HG03520 (cell line): Measurements from ENCODE around the gene ZNF800.

Experiments used
- ATAC-seq: cut with Tn5 transposase; IDR thresholded peaks from one replicate; pipeline ENCODE4 v1.9.1; 2021; ENCODE audit warnings: mild to moderate bottlenecking, moderate library complexity; ENCODE audit not compliant: unreplicated experiment

The ZNF800 gene

GRCh38 chr7:127391591-127392181 is 822 bp downstream of the ZNF800 start:
- ATAC-seq, result peak; percentile 35

- no peak for ATAC-seq
Observed at GRCh38 chr7:127390817-127391590, 1.5 kb downstream of the ZNF800 start.

DNA sequence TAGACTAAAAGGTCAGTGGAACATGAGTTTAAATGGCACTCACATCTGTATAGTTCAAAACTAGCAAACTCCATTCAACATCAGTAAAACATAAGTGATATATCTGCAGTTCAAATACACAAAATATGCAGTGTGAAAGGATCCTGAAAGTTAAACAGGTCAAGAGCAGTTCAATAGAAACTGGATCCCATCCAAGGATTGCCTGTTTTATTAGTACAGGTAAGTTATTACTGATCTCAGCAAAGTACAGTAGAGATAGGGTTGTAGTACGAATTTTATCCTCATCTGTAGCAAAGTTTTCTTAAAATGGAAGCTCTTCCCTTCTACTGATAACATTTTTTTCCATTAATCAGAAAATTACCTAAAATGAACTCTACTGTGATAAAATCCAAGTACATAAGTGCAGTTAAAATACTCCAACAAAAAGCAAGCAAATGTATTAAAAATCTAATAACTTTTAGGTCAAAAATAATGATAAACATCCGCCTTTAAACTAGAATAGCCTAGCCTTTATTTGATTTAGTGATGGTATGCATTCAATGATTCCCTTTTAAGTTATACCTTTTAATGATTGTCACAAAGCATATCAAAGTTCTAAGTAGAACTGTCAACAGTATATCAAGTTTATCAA is 2.2 kb downstream of the ZNF800 start:
- ATAC-seq, result no peak

- ATAC-seq, result no peak
Observed at GRCh38 chr7:127389321-127389720, 3.2 kb downstream of the ZNF800 start.

GRCh38 chr7:127387974-127388373 is 4.5 kb downstream of the ZNF800 start:
- ATAC-seq, result no peak

GRCh38 chr7:127383123-127383835 is 9.2 kb downstream of the ZNF800 start:
- no peak for ATAC-seq

DNA sequence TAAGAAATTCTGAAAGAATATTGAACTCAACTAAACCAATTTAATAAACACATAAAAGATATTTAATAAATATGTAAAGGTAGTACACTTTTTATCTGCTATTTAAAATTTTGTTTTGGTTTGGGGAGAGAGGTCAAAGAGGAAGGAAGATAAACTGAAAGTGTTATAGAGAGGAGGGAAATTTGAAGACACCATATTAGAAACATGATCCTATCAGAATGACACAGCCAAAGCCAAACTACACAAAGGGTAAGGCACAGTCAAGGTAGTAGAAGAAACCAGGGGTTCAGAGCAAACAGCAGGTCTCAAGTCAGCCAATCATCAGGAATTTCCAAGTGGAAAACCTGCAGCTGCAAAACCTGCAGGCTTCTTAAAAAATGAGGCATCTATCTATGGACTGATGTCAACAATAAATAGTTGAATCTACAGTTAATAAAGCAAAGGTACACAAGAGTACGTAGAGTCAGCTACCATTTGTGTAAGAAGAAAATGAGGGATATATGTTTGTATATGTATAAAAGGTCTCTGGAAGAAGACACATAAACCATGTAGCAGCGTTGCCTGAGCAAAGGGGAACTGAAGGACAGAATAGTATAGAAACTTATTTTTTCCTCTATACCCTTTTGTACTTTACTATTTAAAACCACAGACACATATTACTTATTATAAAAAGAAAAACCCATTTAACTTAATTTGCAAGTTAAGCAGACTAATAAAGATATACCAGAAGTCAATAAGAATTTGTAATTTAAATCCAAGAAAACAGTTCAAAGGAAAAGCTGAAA is 10.0 kb downstream of the ZNF800 start:
- ATAC-seq, result no peak

DNA sequence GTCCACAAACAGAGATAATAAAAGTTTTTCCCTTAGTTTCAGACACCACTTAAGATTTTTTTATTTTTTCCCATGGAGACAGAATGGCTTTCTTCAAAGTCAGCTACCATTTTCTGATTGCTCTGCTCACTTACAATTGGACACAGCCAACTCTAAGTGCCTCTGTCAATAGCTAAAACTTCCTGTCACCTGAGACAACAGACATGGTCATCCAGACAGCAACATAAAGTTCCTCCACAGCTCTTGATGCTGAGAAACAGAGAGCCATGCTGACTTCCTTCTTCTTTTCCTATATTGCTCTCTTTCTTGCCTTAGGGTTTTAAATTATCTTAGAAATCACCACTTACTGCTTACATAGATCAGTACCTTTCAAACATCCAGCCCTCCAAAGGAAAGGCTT is 12.0 kb downstream of the ZNF800 start:
- ATAC-seq, result no peak

DNA sequence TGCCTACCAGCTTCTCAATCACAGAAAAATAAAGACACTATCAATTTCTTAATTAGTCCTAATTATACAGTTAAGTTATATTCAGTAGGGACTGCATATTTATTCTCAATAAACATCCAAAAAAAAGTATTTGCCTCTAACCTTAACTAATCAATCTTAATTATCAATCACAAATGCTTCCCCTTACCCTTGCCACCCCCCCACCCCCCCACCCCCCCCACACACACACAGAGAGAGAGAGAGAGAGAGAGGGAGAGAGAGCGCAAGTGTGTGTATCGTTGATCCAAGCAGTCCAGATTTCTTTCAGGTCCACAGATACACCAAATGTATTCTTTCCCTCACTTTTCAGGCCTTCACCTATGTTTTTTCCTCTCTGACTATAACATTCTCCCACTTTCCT is 12.9 kb downstream of the ZNF800 start:
- no peak for ATAC-seq

DNA sequence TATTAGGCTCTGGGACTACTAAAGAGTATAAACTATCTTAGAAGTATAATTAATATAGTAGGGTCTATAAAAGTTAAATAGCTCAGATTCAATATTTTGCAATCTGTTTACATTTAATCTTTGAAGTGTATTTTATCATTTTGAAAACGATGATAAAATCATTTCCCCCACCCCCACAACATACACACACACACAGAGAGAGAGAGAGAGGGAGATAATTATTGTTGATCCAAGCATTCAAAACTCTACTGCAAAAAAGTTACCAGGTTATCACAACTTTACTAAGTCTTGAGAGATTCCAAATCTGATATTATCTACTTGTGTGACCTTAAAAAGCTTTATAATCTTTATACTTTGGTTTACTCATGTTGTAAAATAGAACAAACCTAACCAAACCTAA is 14.0 kb downstream of the ZNF800 start:
- ATAC-seq, result no peak

DNA sequence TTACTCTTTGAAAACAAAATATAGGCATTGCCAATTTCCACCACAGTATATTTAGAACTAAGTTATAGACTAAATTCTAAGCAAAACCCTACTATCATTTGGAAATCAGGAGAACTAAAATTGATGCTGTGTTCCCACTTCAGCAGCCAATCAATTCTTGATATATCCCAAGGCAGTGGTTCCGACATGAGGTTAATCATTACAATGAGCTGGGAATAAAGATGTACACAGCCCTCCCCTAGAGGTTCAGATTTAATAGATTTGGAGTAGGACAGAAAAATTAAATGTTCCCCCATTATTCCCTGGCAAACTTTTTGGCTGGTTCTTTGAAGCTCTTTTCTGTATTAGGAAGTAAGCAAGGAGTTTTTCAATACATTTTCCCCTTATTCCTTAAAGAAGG is 15.1 kb downstream of the ZNF800 start:
- no peak for ATAC-seq

DNA sequence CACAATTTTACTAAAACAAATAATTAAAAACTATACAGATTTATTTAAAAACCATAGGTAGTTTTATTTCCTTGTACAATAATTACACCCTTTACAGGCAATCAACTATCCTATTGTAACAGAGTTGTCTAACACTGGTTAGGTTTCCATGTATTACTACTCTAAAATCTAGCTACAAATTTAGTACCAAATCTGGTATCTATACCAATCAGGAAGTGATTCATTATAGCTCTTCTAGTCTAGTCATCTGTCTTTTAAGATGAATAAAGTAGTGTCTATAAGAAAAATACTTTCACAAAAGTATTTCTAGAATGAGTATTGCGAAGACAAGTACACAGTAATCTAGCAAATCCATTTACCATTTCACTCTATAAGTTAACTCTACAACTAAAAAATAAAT is 16.9 kb downstream of the ZNF800 start:
- ATAC-seq, result no peak

GRCh38 chr7:127367679-127368078 is 24.8 kb downstream of the ZNF800 start:
- no peak for ATAC-seq

- ATAC-seq, result no peak
Observed at GRCh38 chr7:127366680-127367079, 25.8 kb downstream of the ZNF800 start.

DNA sequence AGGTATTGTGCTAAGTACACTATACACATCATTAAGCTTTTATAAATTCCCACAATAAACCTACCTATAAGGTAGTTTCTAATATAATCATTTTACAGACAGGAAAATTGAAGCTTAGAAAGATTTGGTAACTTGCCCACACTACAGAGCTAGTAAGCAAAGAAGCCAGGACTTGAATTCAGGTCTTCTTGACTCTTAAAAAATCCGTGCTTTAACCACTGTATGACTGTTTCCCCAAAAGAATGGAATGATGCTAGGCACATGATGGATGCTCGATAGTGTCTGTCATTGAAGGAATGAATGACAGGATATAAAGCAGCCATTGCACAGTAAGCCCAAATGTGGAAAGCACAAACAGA is 26.6 kb downstream of the ZNF800 start:
- ATAC-seq, result no peak

DNA sequence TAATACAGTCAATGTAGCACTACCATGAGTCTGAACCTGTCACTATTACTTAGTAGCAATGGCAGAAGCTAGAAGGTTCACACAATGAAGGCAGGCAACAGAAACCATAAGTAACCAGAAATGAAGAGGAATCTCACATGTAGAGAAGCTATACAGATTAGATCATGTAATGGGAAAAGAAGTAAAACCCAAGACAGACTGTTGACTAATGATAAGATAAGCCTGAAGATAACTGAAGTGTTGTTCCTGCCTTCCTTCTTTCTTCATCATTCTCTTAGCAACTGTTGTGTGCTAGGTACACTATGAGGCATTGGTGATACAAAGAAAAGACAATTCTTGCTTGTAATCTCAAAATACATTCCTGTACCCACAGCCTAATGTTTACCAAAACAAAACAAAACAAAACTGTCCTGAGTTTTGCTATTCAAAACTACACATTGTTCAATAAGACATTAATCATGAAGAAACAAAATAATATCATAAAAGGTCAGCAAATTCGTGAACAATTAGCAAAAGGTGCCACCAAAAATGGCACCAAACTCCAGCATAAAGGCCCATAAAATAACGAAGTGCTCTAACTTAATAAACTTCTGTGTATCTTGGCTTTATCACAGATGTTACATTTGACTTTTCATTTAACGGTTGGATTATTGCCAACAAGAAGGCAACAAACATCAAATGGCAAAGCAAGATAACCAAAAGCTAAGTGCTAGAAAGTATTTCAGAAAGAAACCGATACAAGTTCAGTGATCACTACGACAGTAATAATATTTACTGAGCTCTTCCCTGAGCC is 27.1 kb downstream of the ZNF800 start:
- no peak for ATAC-seq

DNA sequence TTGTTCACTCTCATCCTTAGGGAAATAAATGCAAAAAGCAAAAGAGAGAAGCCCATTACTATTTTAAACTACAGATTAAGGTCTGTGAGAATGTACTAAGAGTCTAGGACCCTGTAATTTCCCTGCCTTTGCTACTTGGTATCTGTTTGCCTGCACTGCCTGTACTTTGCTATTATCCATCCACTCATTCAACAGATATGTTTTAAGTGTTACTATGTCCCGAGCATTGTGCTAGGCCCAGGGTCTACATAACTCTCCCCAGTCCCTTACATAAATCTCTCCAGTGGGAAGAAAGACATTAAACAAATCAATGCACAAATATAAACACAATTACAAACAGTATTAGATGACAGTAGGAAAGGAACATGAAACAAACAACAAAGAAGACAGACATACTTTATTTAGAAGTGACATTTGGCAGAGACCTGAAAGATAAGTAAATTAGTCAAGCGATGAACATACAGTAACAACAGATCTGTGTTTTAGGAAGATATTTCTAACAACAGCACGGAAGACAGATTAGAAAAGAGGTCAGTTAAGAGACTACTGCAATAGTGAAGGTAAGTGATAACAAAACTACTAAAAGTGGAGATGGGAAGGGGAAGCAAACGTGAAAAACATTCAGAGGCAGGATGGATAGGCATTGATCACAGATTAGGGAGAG is 30.0 kb downstream of the ZNF800 start:
- no peak for ATAC-seq

GRCh38 chr7:127361736-127362135 is 30.8 kb downstream of the ZNF800 start:
- no peak for ATAC-seq

DNA sequence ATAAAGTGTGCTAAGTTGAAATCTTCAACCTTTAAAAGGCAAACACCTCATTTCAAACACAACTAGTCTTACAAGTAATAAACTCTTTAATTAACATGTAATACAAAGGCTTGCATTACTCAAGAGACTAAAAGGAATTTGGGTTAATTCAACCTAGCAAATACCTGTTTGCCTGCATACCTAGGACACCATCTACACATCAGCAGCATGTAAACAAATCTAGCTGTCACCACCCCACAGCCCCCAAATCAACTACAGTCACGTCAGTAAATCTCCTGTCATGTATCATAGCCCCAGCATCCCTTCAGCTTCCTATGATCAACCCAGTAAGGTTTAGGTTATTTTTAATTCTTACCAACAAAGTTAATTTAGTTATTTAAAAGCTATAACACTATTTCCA is 33.5 kb downstream of the ZNF800 start:
- ATAC-seq, result no peak

DNA sequence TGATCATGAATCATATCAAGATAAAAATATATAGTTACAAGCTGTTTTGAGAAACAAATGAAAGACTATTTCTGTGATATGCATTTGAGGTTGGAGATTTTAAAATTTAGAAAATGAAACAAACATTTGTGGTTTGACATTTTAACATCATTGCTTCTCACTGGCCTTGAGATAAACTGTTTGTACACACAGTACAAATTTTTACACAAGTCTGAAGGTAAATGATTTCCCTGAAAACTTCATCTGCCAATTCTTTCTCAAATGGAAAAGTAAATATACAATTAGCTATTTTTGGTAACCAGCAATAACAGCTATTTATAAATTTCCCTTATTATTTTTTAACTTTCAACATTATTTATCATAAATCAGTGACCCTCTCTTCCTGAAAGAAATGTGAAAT is 38.6 kb downstream of the ZNF800 start:
- no peak for ATAC-seq
